ENCODE measurements around the gene FREY1.

The FREY1 gene

GRCh38 chr11:45941285-45941684 lies 34.2 kb upstream of the FREY1 start:
- DNase-seq (ENCODE audit: low read depth, low spot score) = no peak
- no peak for TF ChIP-seq CTCF (IDR thresholded peaks at IDR 0.05; ENCODE audit: low read depth, low read length)
- no peak overlapping the region for H3K4me3 ChIP-seq (ENCODE audit: low read depth, low read length)
- in situ Hi-C loops (cut with HindIII; ENCODE audit: low sequenced_read_pairs) = no loop called here

- TF ChIP-seq CTCF (IDR thresholded peaks at IDR 0.05; ENCODE audit: low read depth, low read length) = no peak
- H3K4me3 ChIP-seq (ENCODE audit: low read depth, low read length) = no peak overlapping the region
- in situ Hi-C loops (cut with HindIII; ENCODE audit: low sequenced_read_pairs) = no loop called here
- no peak for DNase-seq (ENCODE audit: low read depth, low spot score)
Measured at GRCh38 chr11:45939836-45940235, 32.8 kb upstream of the FREY1 start.

GRCh38 chr11:45937916-45938315 lies 30.8 kb upstream of the FREY1 start:
- TF ChIP-seq CTCF (IDR thresholded peaks at IDR 0.05; ENCODE audit: low read depth, low read length) = no peak
- DNase-seq (ENCODE audit: low read depth, low spot score) = no peak
- H3K4me3 ChIP-seq (ENCODE audit: low read depth, low read length) = no peak overlapping the region
- in situ Hi-C loops (cut with HindIII; ENCODE audit: low sequenced_read_pairs) = no loop called here

GRCh38 chr11:45936511-45937054 lies 29.5 kb upstream of the FREY1 start:
- in situ Hi-C loops (cut with HindIII; ENCODE audit: low sequenced_read_pairs) = no loop called here
- H3K4me3 ChIP-seq (ENCODE audit: low read depth, low read length) = no peak overlapping the region
- TF ChIP-seq CTCF (IDR thresholded peaks at IDR 0.05; ENCODE audit: low read depth, low read length) = no peak
- no peak for DNase-seq (ENCODE audit: low read depth, low spot score)

- in situ Hi-C loops (cut with HindIII; ENCODE audit: low sequenced_read_pairs) = no loop called here
- no peak for DNase-seq (ENCODE audit: low read depth, low spot score)
- TF ChIP-seq CTCF (IDR thresholded peaks at IDR 0.05; ENCODE audit: low read depth, low read length) = no peak
- no peak overlapping the region for H3K4me3 ChIP-seq (ENCODE audit: low read depth, low read length)
Measured at GRCh38 chr11:45935349-45936064, 28.4 kb upstream of the FREY1 start.

- TF ChIP-seq CTCF (IDR thresholded peaks at IDR 0.05; ENCODE audit: low read depth, low read length) = no peak
- in situ Hi-C loops (cut with HindIII; ENCODE audit: low sequenced_read_pairs) = no loop called here
Measured at GRCh38 chr11:45934580-45935318, 27.7 kb upstream of the FREY1 start.

More at GRCh38 chr11:45934580-45935318, 27.7 kb upstream of the FREY1 start:
- DNase-seq (ENCODE audit: low read depth, low spot score) = no peak
- no peak overlapping the region for H3K4me3 ChIP-seq (ENCODE audit: low read depth, low read length)

Measured in astrocyte of the spinal cord (primary cell).